ENCODE results near the gene ACOT11.
"Not testable (repeated sequence)": the region's sequence is repeated elsewhere in the genome, so short reads cannot be mapped to it uniquely, and the experiment has no call there.

GRCh38 chr1:54636461-54637446 lies 88.7 kb downstream of the ACOT11 start:
- not testable (repeated sequence) for TF ChIP-seq POLR2A, CTCF, EP300 (IDR thresholded peaks at IDR 0.05)
